Measurements from ENCODE around the gene RUSC2.

GRCh38 chr9:35501946-35502345 lies 12.0 kb downstream of the RUSC2 start:
- TF ChIP-seq, protein P1, sequence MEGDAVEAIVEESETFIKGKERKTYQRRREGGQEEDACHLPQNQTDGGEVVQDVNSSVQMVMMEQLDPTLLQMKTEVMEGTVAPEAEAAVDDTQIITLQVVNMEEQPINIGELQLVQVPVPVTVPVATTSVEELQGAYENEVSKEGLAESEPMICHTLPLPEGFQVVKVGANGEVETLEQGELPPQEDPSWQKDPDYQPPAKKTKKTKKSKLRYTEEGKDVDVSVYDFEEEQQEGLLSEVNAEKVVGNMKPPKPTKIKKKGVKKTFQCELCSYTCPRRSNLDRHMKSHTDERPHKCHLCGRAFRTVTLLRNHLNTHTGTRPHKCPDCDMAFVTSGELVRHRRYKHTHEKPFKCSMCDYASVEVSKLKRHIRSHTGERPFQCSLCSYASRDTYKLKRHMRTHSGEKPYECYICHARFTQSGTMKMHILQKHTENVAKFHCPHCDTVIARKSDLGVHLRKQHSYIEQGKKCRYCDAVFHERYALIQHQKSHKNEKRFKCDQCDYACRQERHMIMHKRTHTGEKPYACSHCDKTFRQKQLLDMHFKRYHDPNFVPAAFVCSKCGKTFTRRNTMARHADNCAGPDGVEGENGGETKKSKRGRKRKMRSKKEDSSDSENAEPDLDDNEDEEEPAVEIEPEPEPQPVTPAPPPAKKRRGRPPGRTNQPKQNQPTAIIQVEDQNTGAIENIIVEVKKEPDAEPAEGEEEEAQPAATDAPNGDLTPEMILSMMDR (IDR thresholded peaks at IDR 0.05), result no peak
- no peak for TF ChIP-seq POLR2A (IDR thresholded peaks at IDR 0.05)
